Lung (tissue), 12 donors: ENCODE results near the gene ATG2A. TPM values are rescaled to one million over a fixed set of nuclear protein-coding genes. Genes with fewer than 3 reads are reported as not detected.

Experiments used
- ATAC-seq: fragments of 200-7000 bp; cut with Tn5 transposase; one replicate; pipeline ENCODE4 v1.9.1; 2020; ENCODE audit warnings: moderate number of reproducible peaks; ENCODE audit not compliant: insufficient read depth, low FRiP score
- DNase-seq, 3 donors: peaks; one replicate each; pipeline ENCODE4 v3.0.0-alpha.2; 2013 to 2017
- H3K27ac ChIP-seq, 2 donors: one replicate each; pipeline ENCODE4 v1.5.1; 2013; ENCODE audit warnings: mild to moderate bottlenecking in 2 of 2, moderate library complexity in 2 of 2, control low read depth in 1 of 2, inconsistent platforms in 1 of 2, low read depth in 1 of 2, low read length in 1 of 2
- H3K27me3 ChIP-seq, 3 donors: one replicate each; pipeline ENCODE4 v1.5.1; 2013; ENCODE audit warnings: low read length in 2 of 3; ENCODE audit not compliant: control insufficient read depth in 3 of 3, insufficient read depth in 3 of 3
- H3K36me3 ChIP-seq, 4 donors: one replicate each; pipeline ENCODE4 v1.5.1; 2013; ENCODE audit warnings: low read length in 4 of 4, mild to moderate bottlenecking in 1 of 4, moderate library complexity in 1 of 4; ENCODE audit not compliant: control insufficient read depth in 4 of 4, insufficient read depth in 4 of 4
- H3K4me1 ChIP-seq, 5 donors: one replicate each; pipeline ENCODE4 v1.5.1; 2013; ENCODE audit warnings: low read length in 5 of 5, mild to moderate bottlenecking in 2 of 5, moderate library complexity in 1 of 5; ENCODE audit not compliant: control insufficient read depth in 5 of 5, insufficient read depth in 5 of 5
- H3K4me3 ChIP-seq: one replicate; pipeline ENCODE4 v1.5.1; 2013; ENCODE audit warnings: mild to moderate bottlenecking, control low read depth, moderate library complexity
- H3K9ac ChIP-seq, 2 donors: one replicate each; pipeline ENCODE4 v1.5.1; 2013; ENCODE audit warnings: low read length in 2 of 2, control low read depth in 1 of 2; ENCODE audit not compliant: insufficient read depth in 1 of 2
- H3K9me3 ChIP-seq, 4 donors: one replicate each; pipeline ENCODE4 v1.5.1; 2013; ENCODE audit warnings: low read length in 3 of 4, mild to moderate bottlenecking in 1 of 4, moderate library complexity in 1 of 4; ENCODE audit not compliant: control insufficient read depth in 4 of 4, insufficient read depth in 3 of 4
- CTCF ChIP-seq: IDR thresholded peaks from 2 replicates; pipeline ENCODE4 v1.5.1; 2012; ENCODE audit warnings: mild to moderate bottlenecking; ENCODE audit errors: control extremely low read depth, extremely low read depth
- WGBS, 2 donors: extraction: QIAGEN DNeasy Blood & Tissue Kit; methylation state at CpG; one replicate each; pipeline ENCODE4 v1.1.7; 2013; 5-methylcytosine and 5-hydroxymethylcytosine counted together
- polyA plus RNA-seq, 2 donors: library from polyadenylated mRNA; stranded (reverse); fragments of 200-250 nt; gene quantifications; one replicate each; pipeline ENCODE4 v1.2.1, GENCODE V29; 2013
- total RNA-seq, 2 donors: library from RNA; depleted of rRNA in 1 of 2; stranded (reverse); fragments of >200 nt in 1 of 2; gene quantifications; one replicate each; pipeline ENCODE4 v1.2.1, GENCODE V29; 2014 to 2021
- donor health status: control.
- donor health status: control.
- donor health status: Bipolar disorder and iron deficiency.
- donor health status: healthy.
- donor health status: DM: yes; HTN: yes; CAD: no.

Gene ATG2A
- total and polyA plus RNA-seq, 4 donors: 17.4 to 32.5 (median 21.0) TPM

DNA sequence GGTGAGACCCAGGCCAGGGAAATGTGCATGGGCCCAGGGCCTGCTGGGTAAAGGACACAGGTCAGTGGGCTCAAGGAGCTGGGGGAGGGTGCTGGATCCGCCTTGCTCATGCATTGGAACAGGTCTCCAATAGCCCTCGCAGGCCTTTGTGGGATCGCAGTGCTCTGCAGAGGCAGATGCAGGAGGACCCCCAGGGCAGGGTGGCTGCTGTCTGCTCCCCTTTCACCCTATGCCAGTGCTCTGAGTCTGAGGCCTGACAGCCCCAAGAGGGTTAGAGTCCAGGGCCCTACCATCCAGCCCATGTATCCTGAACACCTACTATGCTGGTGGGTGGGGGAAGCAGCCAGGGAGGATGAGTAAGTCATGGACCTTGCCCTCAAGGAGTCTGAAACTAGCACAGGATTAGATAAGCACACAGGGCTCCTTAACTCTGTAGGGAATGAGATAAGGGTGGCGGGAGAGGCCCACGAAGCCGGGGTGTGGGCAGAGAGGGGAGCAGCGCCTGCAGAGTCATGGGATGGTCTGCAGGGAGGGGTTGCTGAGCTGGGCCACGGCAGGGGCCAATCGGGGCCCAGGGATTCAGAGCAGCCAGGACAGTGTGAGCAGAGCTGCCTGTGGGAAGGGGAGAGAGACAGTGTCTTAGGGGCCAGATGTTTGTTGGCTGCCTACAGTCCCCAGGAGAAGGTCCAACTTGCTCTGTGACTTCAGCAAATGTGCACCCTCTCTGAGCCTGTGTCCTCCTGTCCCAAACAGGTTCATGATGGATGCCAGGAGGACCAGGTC lies 28.1 kb downstream of the ATG2A start:
- H3K27me3 ChIP-seq: no peaks in the 10 kb centered on the region
- WGBS, 2 donors: 68 to 75% methylated on average over 9 of the region's 9 CpGs
- peak overlapping the region in 1 of 2 donors; percentile 43 for H3K9ac ChIP-seq
- no peak for TF ChIP-seq CTCF
- no peaks in the 10 kb centered on the region for H3K36me3 ChIP-seq
- no peak for ATAC-seq
- DNase-seq: no peak
- peaks cover 0 to 11% (median 6%) of the 10 kb centered on the region in 5 donors for H3K4me1 ChIP-seq
- H3K9me3 ChIP-seq: no peaks in the 10 kb centered on the region
- H3K27ac ChIP-seq: no peak overlapping the region
- H3K4me3 ChIP-seq: no peak overlapping the region

DNA sequence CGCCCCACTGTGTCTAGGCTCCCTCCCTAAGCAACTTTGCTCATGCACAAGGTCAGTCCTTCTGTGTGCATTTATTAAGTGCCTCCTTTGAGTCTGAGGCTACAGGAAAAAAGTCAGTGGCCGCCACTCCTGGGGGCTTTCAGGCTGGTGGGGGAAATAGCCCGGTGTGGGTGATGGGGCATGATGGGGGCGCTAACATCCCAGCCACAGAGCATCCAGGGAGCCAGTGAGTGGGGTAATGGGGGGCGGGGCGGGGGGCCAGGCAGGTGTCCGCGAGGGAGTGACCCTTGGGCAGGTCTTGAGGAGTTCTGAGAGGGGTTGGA lies 28.6 kb downstream of the ATG2A start:
- H3K27ac ChIP-seq: peak overlapping the region in 1 of 2 donors; percentile 13
- no peaks in the 10 kb centered on the region for H3K36me3 ChIP-seq
- H3K27me3 ChIP-seq: no peaks in the 10 kb centered on the region
- H3K4me3 ChIP-seq: no peak overlapping the region
- H3K9me3 ChIP-seq: no peaks in the 10 kb centered on the region
- peaks cover 0 to 11% (median 6%) of the 10 kb centered on the region in 5 donors for H3K4me1 ChIP-seq
- no peak for DNase-seq
- no peak for TF ChIP-seq CTCF
- WGBS, 2 donors: 68 to 73% methylated on average over 8 of the region's 8 CpGs
- no peak for ATAC-seq
- peak overlapping the region in 1 of 2 donors; percentile 48 for H3K9ac ChIP-seq

DNA sequence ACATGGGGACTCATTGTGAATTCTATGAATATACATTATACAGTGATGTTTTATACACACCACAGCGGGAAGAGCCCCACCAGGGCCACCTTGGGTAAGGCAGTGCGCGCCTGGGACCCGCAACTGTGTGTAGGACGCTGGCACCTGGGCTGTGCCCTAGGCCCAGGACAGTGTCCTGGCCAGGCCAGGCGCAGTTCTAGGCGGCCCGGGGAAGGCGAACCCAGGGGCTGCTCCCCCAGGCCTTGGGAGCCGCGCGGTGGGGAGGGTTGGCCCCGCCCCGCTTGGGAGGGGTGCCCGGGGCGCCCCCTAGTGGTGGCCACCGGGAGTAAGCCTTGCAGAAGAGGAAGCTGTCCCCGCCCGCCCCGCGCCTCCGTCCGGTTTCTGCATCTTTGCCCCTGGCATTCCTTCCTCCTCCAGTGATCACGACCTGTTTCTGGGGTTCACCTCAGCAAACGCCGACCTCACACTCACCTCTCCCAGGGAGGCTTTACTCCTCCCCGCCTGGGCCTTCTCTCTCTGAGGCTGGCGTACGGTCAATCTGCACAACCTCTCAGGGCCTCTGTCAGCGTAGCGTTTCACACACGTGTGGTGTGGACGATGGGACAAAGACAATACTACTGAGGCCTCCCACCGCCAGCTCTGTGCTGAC lies 29.1 kb downstream of the ATG2A start:
- Histone ChIP-seq H3K36me3 (no peaks in the 10 kb centered on the region), H3K9ac (peak overlapping the region in 1 of 2 donors; percentile 48), H3K4me1 (peaks cover 0 to 11% (median 6%) of the 10 kb centered on the region in 5 donors), H3K27ac (peak overlapping the region in 1 of 2 donors; percentile 28), H3K4me3 (no peak overlapping the region), H3K9me3 (no peaks in the 10 kb centered on the region), H3K27me3 (no peaks in the 10 kb centered on the region)
- ATAC-seq (peak; percentile 88), DNase-seq (peak; percentile 64 to 77 (median 68))
- TF ChIP-seq CTCF: peak; percentile 69
- WGBS, 2 donors: 13 to 17% methylated on average over 33 to 34 of the region's 34 CpGs
